Ishikawa (cell line): ENCODE results near the gene TMEM14A.

ENCODE experiments used
- EP300 ChIP-seq: IDR thresholded peaks from 2 replicates; pipeline ENCODE4 v1.6.1; 2012; ENCODE audit warnings: borderline replicate concordance
- RAD21 ChIP-seq: IDR thresholded peaks from 2 replicates; pipeline ENCODE4 v1.6.1; 2012; ENCODE audit warnings: low read depth
- TAF1 ChIP-seq: IDR thresholded peaks from 2 replicates; pipeline ENCODE4 v1.6.1; 2012; ENCODE audit warnings: low read depth, mild to moderate bottlenecking
- TF ChIP-seq, protein P1 (sequence below): IDR thresholded peaks from 2 replicates; pipeline ENCODE4 v1.6.1; 2012

DNA sequence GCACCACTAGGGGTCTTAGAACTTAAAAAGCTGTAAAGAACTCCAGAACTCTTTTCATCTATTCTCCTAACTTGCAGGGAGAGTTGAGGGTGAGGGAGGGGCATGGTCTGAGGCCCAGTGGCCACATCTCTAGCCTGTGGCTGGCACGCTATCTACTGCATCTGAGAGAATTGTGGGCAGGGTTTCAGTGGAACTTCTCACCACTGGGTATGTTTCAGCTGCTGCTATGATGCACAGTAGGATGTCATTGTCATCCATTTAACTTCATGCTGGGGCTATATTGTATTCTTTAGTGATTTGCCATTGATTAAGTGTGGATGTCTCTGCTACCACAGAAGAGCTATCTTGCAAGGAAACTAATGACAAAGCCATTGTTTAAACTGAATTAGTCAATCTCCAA, 4.5 kb downstream of the TMEM14A start:
- TF ChIP-seq, protein P1, sequence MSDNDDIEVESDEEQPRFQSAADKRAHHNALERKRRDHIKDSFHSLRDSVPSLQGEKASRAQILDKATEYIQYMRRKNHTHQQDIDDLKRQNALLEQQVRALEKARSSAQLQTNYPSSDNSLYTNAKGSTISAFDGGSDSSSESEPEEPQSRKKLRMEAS = no peak
- TF ChIP-seq RAD21 = no peak
- no peak for TF ChIP-seq EP300
- no peak for TF ChIP-seq TAF1
